HUES64 (cell line): ENCODE results near the gene GGPS1.

ENCODE experiments used
- H3K27ac ChIP-seq: 2 replicates; pipeline ENCODE4 v1.7.0; 2013; ENCODE audit warnings: low read depth, low read length, inconsistent platforms
- H3K27me3 ChIP-seq: 2 replicates; pipeline ENCODE4 v1.6.1; 2013; ENCODE audit warnings: mild to moderate bottlenecking, low read length; ENCODE audit not compliant: insufficient read depth
- H3K36me3 ChIP-seq: 2 replicates; pipeline ENCODE4 v1.6.1; 2013; ENCODE audit warnings: mild to moderate bottlenecking, low read length; ENCODE audit not compliant: insufficient read depth
- H3K4me1 ChIP-seq: 2 replicates; pipeline ENCODE4 v1.6.1; 2013; ENCODE audit warnings: mild to moderate bottlenecking, low read length, moderate library complexity; ENCODE audit not compliant: insufficient read depth
- H3K4me3 ChIP-seq: 2 replicates; pipeline ENCODE4 v1.5.1; 2013; ENCODE audit warnings: mild to moderate bottlenecking, low read length, moderate library complexity
- H3K9ac ChIP-seq: 2 replicates; pipeline ENCODE4 v1.6.1; 2013; ENCODE audit warnings: mild to moderate bottlenecking, low read depth, low read length
- H3K9me3 ChIP-seq: 2 replicates; pipeline ENCODE4 v1.6.1; 2013; ENCODE audit warnings: low read depth, low read length; ENCODE audit not compliant: insufficient read depth
- WGBS: fragments of 150-250, 120-280 bp; methylation state at CpG from one replicate; pipeline ENCODE4 v1.1.7; 2013; ENCODE audit warnings: missing lambda C conversion rate; 5-methylcytosine and 5-hydroxymethylcytosine counted together

The GGPS1 gene

DNA sequence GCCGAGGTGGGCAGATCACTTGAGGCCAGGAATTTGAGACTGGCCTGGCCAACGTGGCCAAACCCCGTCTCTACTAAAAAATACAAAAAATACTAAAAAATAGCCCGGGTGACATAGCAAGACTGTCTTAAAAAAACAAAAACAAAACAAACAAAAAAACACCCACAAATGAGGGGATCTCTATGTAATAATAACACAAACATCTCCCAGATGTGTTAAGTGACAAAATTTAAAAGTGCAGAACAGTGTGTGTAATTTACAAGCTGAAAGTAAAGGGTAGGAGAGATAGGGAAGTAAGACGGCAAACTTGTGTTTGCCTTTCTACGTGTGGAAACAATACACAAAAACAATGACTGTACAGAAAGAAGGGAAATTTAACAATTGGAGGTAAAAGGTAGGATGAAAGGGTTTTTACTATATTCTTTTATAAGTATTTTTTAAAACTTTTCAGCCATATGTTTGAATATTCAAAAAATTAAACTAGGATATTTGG, 36.7 kb upstream of the GGPS1 start:
- Histone ChIP-seq H3K36me3 (no peaks in the 10 kb centered on the region), H3K4me1 (peaks cover 30% of the 10 kb centered on the region), H3K4me3 (no peak overlapping the region), H3K9me3 (0 out of 2 replicates have a peak, but pooled peaks cover 3% of the 10 kb centered on the region), H3K9ac (no peak overlapping the region), H3K27me3 (no peaks in the 10 kb centered on the region), H3K27ac (no peak overlapping the region)
- WGBS = 95% methylated on average over 5 of the region's 6 CpGs

DNA sequence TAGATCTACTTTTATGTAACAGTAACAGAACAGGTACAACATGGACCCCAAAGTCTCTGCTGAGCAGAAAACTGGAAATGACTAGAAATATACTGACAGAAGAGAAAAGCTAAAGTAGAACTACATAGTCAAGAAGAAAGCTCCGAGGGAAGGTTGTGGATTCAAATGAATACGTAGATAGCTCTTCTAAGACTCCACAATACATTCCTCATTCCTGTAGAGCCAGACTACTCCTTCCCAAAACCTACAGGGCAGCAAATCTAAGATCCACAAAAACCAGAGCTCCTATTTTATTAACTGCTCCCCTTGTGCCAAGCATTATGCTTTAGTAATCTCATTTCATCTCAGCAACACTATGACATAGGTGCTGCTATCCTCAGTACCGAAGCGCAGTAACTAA, 35.6 kb upstream of the GGPS1 start:
- no peak overlapping the region for H3K9ac ChIP-seq
- no peak overlapping the region for H3K27ac ChIP-seq
- H3K4me1 ChIP-seq = peaks cover 19% of the 10 kb centered on the region
- H3K27me3 ChIP-seq = no peaks in the 10 kb centered on the region
- H3K9me3 ChIP-seq = peaks cover 3% of the 10 kb centered on the region
- no peak overlapping the region for H3K4me3 ChIP-seq
- H3K36me3 ChIP-seq = peaks cover 1% of the 10 kb centered on the region; the same call in 1 of the 2 replicates
- 88% methylated on average over 4 of the region's 4 CpGs for WGBS

DNA sequence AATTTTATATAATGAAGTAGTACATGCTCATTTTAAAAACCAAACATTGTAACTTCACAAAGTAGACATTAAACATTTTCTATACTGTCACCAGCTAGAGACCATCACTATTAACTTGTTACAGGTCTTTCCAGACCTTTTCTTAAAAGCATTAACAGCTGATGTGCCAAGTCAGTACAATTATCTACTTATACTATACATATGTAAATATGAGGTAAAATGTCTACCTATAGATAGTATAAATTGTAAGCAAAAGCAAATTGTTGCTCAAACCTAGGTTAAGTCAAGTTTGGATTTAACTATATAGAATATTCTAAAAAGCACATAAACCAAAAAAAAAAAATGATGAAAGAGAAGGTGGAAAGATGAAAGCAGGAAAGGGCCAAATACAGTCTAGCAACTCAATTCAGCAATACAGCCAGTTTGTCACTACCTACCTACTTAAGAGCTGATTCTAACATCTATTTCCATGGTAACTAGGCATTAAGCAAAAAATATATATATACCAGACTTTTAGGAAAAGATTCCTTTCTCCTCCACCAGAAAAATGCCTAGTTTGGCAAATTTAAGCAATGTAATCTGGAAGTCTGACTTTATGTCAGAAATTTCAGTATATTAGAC, 34.9 kb upstream of the GGPS1 start:
- no peak overlapping the region for H3K4me3 ChIP-seq
- H3K9ac ChIP-seq = no peak overlapping the region
- peaks cover 7% of the 10 kb centered on the region for H3K9me3 ChIP-seq
- peaks cover 4% of the 10 kb centered on the region; the same call in 1 of the 2 replicates for H3K36me3 ChIP-seq
- H3K27me3 ChIP-seq = no peaks in the 10 kb centered on the region
- H3K27ac ChIP-seq = no peak overlapping the region
- peaks cover 13% of the 10 kb centered on the region for H3K4me1 ChIP-seq

DNA sequence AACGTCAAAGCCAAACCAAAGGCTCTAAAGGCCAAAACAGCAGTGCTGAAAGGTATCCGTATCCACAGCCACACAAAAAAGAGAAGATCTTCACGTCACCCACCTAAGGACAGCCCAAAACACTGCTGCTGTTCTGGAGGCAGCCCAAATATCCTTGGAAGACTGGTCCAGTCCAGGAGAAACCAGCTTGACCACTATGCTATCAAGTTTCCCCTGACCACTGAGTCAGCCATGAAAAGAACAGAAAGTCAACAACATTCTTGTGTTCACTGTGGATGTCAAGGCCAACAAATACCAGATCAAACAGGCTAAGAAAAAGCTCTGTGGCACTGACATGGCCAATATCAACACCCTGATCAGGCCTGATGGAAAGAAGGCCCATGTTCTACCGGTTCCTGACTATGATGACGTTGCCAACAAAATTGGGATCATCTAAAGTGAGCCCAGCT, 32.4 kb upstream of the GGPS1 start:
- H3K4me3 ChIP-seq = no peak overlapping the region
- 91% methylated on average over 5 of the region's 5 CpGs for WGBS
- no peaks in the 10 kb centered on the region for H3K27me3 ChIP-seq
- H3K9me3 ChIP-seq = peaks cover 7% of the 10 kb centered on the region
- H3K36me3 ChIP-seq = peaks cover 4% of the 10 kb centered on the region; the same call in 1 of the 2 replicates
- peaks cover 11% of the 10 kb centered on the region for H3K4me1 ChIP-seq
- no peak overlapping the region for H3K27ac ChIP-seq
- H3K9ac ChIP-seq = no peak overlapping the region

DNA sequence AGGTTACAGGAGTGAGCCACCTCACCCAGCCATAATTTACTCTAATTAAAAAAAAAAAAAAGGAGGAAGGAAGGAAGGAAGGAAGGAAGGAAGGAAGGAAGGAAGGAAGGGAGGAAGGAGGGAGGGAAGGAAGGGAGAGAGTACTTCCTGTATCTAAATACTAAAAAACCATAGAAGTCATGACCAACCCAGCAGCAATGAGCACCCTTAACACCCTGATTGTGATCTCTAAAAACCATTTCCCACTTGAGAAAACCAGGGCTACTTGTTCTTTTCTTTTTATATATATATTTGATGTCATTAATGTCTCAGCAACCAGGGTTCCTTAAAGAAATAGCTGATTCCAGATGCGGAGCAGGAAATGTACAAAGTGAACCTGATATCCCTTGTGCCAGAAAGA, 31.6 kb upstream of the GGPS1 start:
- H3K9ac ChIP-seq = no peak overlapping the region
- peaks cover 4% of the 10 kb centered on the region; the same call in 1 of the 2 replicates for H3K36me3 ChIP-seq
- no peak overlapping the region for H3K27ac ChIP-seq
- WGBS = 97% methylated on average over 1 of the region's 1 CpG
- no peak overlapping the region for H3K4me3 ChIP-seq
- peaks cover 7% of the 10 kb centered on the region for H3K9me3 ChIP-seq
- H3K4me1 ChIP-seq = peaks cover 11% of the 10 kb centered on the region
- H3K27me3 ChIP-seq = no peaks in the 10 kb centered on the region

DNA sequence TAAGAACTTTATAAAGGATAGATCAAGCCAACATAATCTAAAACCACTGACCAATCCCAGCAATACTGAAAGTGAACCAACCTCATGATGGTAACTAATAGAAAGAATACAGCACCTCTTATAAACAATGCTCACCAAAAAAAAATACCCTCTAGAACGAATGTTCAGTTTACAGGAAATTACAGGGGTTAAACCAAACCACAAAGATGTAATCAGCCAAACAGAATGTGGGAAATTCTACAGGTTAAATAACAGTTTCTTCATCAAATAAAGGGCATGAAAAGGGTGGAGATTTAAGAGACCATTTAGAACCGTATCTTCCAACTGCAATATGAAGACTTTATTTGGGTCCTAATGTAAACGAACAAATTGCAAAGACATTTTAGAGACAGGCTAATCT, 30.8 kb upstream of the GGPS1 start:
- H3K27me3 ChIP-seq = no peaks in the 10 kb centered on the region
- no peak overlapping the region for H3K9ac ChIP-seq
- H3K36me3 ChIP-seq = peaks cover 4% of the 10 kb centered on the region; the same call in 1 of the 2 replicates
- H3K4me1 ChIP-seq = peaks cover 11% of the 10 kb centered on the region
- no peak overlapping the region for H3K27ac ChIP-seq
- WGBS = 96% methylated on average over 3 of the region's 3 CpGs
- no peak overlapping the region for H3K4me3 ChIP-seq
- H3K9me3 ChIP-seq = peaks cover 7% of the 10 kb centered on the region

DNA sequence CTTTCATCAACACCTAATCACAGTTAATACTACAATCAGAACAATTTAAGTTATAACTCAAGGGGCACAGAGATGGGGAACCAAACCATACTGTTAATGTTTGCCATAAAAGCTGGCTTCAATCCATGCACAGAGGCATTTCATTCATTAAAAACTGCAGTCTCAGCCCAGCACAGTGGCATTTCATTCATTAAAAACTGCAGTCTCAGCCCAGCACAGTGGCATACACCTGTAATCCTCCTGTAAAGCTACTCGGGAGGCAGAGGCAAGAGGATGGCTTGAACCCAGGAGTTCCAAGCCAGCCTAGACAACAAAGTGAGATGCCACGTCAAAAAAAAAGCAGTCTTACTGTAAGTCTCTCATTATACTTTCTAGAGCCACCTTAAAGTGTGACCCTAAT, 29.6 kb upstream of the GGPS1 start:
- no peaks in the 10 kb centered on the region for H3K27me3 ChIP-seq
- WGBS = 90% methylated on average over 2 of the region's 2 CpGs
- no peak overlapping the region for H3K4me3 ChIP-seq
- H3K4me1 ChIP-seq = peaks cover 5% of the 10 kb centered on the region
- no peak overlapping the region for H3K27ac ChIP-seq
- no peak overlapping the region for H3K9ac ChIP-seq
- H3K9me3 ChIP-seq = peaks cover 7% of the 10 kb centered on the region
- peaks cover 5% of the 10 kb centered on the region; the same call in 1 of the 2 replicates for H3K36me3 ChIP-seq

DNA sequence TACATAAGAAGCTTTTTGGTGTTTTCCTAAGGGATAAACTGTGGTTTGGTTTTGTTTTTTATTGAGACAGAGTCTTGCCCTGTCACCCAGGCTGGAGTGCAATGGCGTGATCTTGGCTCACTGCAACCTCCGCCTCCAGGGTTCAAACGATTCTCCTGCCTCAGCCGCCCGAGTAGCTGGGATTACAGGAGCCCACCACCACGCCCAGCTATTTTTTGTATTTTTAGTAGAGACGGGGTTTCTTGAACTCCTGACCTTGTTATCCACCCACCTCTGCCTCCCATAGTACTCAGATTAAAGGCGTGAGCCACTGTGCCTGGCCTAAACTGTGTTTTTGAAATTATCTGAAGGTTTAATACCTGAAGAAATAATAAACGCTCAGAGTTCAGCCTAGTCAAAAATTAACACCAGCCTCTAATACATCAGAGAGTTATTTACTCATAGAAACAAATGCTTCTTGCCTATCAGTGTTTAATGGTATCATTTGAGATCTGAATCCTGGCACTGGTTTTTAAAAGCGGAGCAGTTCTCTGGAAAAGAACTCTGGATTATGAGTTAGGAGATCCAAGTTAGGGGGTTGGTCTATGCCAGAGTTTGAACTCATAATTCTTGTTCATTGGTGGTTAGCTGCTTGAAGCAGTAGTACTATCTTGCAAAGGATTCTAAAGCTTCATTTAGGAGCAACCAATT, 29.1 kb upstream of the GGPS1 start:
- Histone ChIP-seq H3K9me3 (peaks cover 7% of the 10 kb centered on the region), H3K9ac (no peak overlapping the region)

DNA sequence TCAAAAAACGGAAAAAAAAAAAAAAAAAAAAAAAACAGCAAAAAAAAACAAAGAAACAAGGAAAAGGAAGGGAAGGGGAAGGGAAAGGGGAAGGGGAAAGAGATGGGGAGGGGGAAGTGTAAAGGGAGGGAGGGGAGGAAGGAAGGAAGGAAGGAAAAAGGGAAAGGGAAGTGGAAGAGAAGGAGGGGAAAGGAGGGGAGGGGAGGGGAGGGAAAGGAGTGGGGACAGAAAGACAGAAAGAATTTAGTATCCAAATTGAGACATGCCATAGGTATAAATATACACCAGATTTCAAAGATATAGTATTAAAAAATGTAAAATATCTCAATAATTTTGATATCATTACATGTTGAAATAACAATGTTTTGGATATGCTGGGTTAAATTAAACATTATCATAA, 26.2 kb upstream of the GGPS1 start:
- H3K4me3 ChIP-seq = no peak overlapping the region
- no peaks in the 10 kb centered on the region for H3K27me3 ChIP-seq
- no peaks in the 10 kb centered on the region for H3K4me1 ChIP-seq
- H3K27ac ChIP-seq = no peak overlapping the region
- no CpG with 5 or more reads among the region's 1 CpG for WGBS
- H3K36me3 ChIP-seq = peaks cover 8% of the 10 kb centered on the region; the same call in 1 of the 2 replicates
- no peak overlapping the region for H3K9ac ChIP-seq
- peaks cover 4% of the 10 kb centered on the region for H3K9me3 ChIP-seq

More for the DNA sequence above, 29.1 kb upstream of the GGPS1 start:
- Histone ChIP-seq H3K4me3 (no peak overlapping the region), H3K4me1 (peaks cover 5% of the 10 kb centered on the region; the same call in 1 of the 2 replicates), H3K27ac (no peak overlapping the region), H3K27me3 (no peaks in the 10 kb centered on the region), H3K36me3 (peaks cover 6% of the 10 kb centered on the region; the same call in 1 of the 2 replicates)
- 93% methylated on average over 8 of the region's 10 CpGs for WGBS

DNA sequence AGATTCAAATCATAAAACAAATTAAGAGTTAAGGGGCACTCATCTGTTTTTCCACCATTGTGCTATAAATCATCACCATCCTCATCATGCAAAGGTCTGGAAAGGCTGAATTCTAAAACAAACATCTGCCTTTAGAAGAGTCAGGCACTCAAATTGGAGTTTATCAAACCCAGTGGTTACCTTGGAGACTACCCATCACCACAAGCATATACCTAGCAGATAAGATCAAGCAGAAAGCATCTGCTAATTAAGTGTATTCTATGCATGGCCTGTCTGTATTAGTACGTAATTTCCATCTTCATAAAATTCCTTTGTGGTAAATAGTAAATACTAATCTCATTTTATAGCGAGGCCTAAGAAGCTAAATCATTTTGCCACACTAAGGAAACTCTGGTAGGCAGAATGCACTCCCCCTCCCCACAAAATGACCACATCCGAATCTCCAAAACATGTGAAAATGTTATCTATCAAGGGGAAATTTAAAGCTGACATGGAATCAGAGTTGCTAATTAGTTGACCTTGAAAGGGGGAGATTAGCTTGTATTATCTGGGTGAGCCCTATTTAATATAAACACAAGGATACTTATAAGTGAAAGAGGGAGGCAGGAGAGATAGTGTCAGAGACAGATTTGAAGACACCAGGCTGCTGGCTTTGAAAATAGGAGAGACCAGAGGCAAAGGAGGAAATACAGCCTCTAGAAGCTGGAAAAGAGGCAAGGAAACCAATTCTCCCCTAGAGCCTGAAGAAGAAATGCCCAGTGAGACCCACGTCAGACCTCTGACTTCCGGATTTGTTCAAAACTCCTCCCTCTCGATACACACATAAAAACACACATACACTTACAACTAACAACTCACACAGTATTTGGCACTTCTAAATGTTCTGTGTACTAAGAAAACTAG, 23.6 kb upstream of the GGPS1 start:
- Histone ChIP-seq H3K36me3 (peaks cover 6% of the 10 kb centered on the region; the same call in 1 of the 2 replicates), H3K4me1 (no peaks in the 10 kb centered on the region), H3K27me3 (no peaks in the 10 kb centered on the region), H3K4me3 (no peak overlapping the region), H3K9me3 (no peaks in the 10 kb centered on the region), H3K27ac (no peak overlapping the region), H3K9ac (no peak overlapping the region)
- 86% methylated on average over 5 of the region's 6 CpGs for WGBS
